GM19351 (cell line): Measurements from ENCODE around the gene CHRNA5.

Source experiments
- ATAC-seq: cut with Tn5 transposase; IDR thresholded peaks from one replicate; pipeline ENCODE4 v1.9.1; 2021; ENCODE audit warnings: mild to moderate bottlenecking, moderate library complexity; ENCODE audit not compliant: unreplicated experiment

The CHRNA5 gene

DNA sequence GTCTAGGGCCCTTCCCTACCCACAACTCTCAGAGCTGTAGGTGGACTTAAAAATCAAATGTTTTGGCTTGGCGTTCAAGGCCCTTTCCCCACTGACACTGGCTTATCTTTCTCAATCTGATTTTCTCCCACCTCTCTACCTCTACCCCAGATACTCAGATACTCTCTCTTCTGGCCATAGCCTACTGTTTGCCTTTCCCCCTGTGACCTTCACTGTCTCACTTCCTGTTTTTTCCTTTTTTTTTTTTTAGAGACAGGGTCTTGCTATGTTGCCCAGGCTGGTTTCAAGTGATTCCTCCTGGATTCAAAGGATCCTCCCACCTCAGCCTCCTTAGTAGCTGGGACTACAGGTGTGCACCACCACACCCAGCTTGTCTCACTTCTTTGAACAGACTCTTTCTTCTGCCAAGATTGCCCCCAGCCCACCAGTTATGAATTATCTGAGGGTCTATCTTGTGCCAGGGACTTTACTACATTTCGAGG, 71.1 kb downstream of the CHRNA5 start:
- no peak for ATAC-seq

DNA sequence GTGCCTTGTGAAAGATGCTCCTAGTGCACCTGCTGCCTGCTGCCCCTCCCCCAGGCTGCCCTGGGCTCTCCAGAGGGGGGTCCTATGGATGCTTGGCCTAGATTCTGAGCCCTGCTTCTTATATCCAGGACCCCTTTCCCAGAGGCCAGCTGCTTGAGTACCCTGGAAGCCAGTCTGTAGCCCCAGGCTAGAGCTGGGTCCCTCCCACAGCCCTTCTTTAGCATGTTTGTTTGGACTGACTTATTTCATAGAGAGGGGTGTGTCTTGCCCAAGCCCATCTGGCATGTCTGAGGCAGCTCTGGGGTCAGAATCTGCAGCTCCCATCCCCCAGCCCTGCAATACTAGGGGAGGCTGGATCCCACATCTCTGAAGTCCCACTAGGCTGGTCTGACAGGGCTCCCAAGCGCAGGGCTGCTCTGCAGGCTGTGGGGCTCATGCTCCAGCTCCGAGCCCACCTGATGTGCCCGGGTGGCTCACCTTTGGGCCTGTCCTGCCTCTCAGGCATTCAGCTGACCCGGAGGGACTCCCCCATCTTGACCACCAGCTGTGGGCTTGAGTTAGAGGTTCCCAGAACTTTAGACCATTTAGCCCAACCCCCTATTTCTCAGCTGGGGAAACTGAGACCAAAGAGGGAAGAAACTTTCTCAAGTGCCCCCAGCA, 72.6 kb downstream of the CHRNA5 start:
- no peak for ATAC-seq

DNA sequence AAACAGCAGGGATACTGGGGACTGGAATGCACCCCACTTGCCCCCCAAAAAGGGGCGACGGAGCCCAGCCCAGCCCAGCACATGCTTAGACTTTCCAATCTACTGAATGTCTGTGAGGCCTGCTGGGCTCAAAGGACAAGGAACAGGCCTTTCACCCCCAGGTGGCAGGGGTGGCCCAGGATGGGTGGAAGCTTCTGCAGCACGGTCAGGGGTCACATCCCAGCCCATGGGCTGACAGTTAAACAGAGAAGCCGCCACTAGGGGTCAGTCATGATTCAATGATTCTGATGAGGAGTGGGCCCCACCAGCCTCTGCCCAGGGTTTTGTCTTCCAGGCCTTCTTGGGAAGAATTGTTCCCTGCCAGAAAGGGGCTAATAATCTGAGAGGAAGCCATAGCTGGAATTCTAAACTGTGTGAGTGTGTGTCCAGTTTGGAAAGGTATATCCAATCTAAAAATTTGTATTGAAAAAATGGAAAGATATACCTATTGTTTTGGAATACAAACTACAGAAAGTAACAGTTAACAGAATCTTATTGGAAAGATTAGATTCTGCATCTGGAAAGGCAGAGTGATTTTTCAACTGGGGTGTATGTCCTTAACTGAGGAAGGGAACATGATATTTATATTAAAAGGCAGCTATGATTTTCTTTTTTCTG, 73.5 kb downstream of the CHRNA5 start:
- no peak for ATAC-seq

DNA sequence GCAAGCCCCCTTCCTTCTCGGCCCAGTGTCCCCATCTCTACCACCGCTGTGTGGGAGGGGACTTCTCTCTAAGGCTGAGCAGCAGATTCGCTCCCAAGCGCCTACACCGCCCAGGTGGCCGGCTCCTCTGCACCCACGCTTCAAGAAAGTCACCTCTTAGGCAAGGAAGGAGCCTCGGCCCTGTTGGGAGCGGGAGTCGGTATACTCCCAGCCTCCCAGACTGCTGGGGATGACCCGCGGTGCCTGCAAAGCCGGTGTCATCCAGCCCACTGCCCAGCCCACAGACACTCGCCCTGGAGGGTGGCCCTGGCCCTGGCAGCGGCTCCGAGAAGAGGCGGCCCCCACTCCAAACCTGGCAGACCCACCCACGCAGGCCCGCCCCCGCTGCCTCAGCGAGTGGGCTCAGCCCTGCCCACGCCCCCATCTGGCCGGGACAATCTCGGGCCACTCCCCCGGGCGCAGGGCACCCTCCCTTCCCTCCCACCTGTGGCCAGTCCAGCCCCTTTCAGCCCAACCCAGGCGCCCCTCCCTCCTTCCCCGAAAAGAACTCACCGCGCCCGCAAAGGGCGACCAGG, 75.3 kb downstream of the CHRNA5 start:
- ATAC-seq = no peak

DNA sequence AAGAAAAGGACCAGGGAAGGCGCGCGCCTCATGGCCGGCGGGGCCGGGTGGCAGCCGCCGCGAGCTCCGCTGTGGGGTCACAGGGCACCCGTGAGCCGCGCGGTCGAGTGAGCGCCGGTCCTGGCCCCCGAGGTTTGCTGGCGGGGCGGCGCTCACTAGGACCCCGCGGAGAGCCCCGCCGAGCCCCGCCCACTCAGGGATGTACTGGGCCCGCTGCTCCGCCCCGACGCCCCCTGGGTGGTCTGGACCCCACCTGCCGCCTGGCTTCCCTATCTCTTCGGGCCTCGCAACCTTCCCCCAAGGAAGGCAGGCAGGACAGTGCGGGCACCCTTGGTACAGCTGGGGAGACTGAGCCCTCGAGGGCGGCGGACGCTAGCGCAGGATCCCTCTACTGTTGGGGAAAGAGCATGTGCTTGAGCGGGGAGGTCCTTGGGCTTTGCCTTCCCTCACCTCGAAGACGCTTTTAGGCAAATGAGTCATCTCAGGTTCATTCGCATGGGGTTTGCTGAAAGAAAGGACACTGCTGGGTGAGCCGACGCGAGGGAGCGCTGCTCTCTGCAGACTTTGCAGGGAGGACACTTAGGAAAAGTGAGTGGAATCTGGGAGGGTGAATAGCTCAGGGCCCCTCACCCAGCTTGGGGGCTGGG, 75.9 kb downstream of the CHRNA5 start, which contains the start of gene CHRNB4:
TSS of gene CHRNB4 (minus strand) at position 109 of the 647 bp plus-strand sequence. CDS start at position 32, 77 bp downstream.
- no peak for ATAC-seq

DNA sequence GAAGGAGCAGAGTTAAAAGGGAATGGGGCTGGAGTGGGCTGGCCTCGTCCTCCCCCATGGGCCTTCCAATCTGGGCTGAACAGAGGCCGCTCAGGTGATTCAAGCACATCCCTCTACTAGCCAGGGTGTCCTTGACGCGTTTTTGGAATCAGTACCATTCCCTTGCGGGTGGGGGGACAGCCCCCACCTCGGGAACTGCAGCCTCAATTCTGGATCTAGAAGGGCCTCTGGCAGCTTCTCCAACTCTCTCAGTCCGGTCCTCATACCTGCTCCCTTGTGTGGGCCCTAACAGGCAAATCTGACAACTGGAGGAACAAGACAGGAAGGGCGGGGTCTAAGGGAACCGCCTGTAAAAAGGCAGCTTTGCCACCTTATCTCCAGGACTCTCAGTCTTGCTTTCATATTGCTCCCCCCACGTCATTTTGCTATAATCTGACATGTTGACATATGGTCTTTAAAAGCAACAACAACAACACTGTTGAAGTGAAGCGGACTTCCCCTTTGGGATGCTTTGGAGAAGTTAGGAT, 76.5 kb downstream of the CHRNA5 start:
- ATAC-seq = no peak

DNA sequence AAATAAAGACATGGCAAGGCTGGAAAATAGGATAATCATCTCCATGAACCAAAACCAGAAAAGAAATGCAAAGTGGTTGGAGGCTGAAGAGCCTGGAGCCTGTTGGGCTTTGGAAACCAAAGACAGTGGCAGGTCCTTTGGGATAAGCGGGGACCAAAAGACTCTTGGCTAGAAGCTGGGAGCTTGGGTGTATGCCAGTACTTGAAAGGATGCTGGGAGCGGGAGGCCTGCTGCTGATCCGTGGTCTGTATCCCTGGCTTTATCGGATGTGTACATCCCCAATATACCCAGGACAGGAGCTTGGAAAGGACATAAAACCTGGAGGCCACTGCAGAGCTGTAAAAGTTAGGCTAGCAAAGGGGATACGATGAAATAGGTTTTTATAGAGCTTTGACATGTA, 77.0 kb downstream of the CHRNA5 start:
- no peak for ATAC-seq
